ENCODE results near the gene ARSG. TPM values are rescaled to one million over a fixed set of nuclear protein-coding genes. Genes with fewer than 3 reads are reported as not detected.

The ARSG gene
- total and polyA plus RNA-seq, 2 of the 4 experiments (the other 2 are of a cell fraction): 2.9 to 3.0 TPM

- TF ChIP-seq USF2 (IDR thresholded peaks at IDR 0.05; ENCODE audit: low read depth, low read length) (peak; percentile 58), RCOR1 (IDR thresholded peaks at IDR 0.05; ENCODE audit: insufficient replicate concordance, low read length) (no peak), MAFK (IDR thresholded peaks at IDR 0.05; ENCODE audit: low read depth, low read length) (no peak), RAD21 (IDR thresholded peaks at IDR 0.05; ENCODE audit: low read length) (no peak), CEBPB (IDR thresholded peaks at IDR 0.05; ENCODE audit: low read depth, low read length) (no peak), POLR2A (IDR thresholded peaks at IDR 0.05; ENCODE audit: low read depth, low read length) (peak; percentile 51)
Measured at GRCh38 chr17:68290955-68291835, at the start of gene ARSG, which contains the start of gene SLC16A6 (continued).

Data from IMR-90 (cell line).